PC-3 (cell line): Measurements from ENCODE around the gene CRTC1.

Experiments
- EZH2 ChIP-seq: fragments of 300-600 bp; sonication (generic); IDR thresholded peaks from one replicate; pipeline ENCODE4 v1.6.1; 2017; ENCODE audit warnings: antibody characterized with exemption, mild to moderate bottlenecking, low read length; ENCODE audit not compliant: unreplicated experiment
- EZH2phosphoT487 ChIP-seq: fragments of 300-600 bp; sonication (generic); IDR thresholded peaks from 2 replicates; pipeline ENCODE4 v1.6.1; 2018; ENCODE audit warnings: mild to moderate bottlenecking, antibody characterized with exemption, low read length, borderline replicate concordance
- TF ChIP-seq, protein P1 (sequence below): fragments of 300-600 bp; sonication (generic); conservative IDR thresholded peaks from 2 replicates; pipeline ENCODE4 v1.5.1; 2017; ENCODE audit warnings: antibody characterized with exemption, low read depth, mild to moderate bottlenecking, low read length

- TF ChIP-seq, protein P1, sequence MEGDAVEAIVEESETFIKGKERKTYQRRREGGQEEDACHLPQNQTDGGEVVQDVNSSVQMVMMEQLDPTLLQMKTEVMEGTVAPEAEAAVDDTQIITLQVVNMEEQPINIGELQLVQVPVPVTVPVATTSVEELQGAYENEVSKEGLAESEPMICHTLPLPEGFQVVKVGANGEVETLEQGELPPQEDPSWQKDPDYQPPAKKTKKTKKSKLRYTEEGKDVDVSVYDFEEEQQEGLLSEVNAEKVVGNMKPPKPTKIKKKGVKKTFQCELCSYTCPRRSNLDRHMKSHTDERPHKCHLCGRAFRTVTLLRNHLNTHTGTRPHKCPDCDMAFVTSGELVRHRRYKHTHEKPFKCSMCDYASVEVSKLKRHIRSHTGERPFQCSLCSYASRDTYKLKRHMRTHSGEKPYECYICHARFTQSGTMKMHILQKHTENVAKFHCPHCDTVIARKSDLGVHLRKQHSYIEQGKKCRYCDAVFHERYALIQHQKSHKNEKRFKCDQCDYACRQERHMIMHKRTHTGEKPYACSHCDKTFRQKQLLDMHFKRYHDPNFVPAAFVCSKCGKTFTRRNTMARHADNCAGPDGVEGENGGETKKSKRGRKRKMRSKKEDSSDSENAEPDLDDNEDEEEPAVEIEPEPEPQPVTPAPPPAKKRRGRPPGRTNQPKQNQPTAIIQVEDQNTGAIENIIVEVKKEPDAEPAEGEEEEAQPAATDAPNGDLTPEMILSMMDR = no peak
- TF ChIP-seq EZH2 = no peak
- no peak for TF ChIP-seq EZH2phosphoT487
Measured at GRCh38 chr19:18666784-18667183, 16.7 kb upstream of the CRTC1 start.
